K562 (cell line): ENCODE results near the gene PSMG3. TPM values are rescaled to one million over a fixed set of nuclear protein-coding genes. Genes with fewer than 3 reads are reported as not detected.

Experiments used
- AFF1 ChIP-seq, 2 experiments: fragments of 450-650 bp; IDR thresholded peaks; 2 replicates each; pipeline ENCODE4 v1.6.1; 2018; ENCODE audit warnings: mild to moderate bottlenecking in 2 of 2, low read depth in 1 of 2; ENCODE audit not compliant: partially characterized antibody in 2 of 2
- CBX3 ChIP-seq, 2 experiments: IDR thresholded peaks; 1 replicate in 1 of 2; 2 replicates in 1 of 2; pipeline ENCODE4 v1.6.1; 2012; ENCODE audit warnings: inconsistent platforms in 2 of 2, low read length in 2 of 2, borderline replicate concordance in 1 of 2, control low read depth in 1 of 2
- EP400 ChIP-seq: fragments of 450-650 bp; IDR thresholded peaks from 2 replicates; pipeline ENCODE4 v1.6.1; 2017; ENCODE audit warnings: antibody characterized with exemption, mild to moderate bottlenecking, moderate library complexity
- GTF2A2 ChIP-seq: IDR thresholded peaks from 2 replicates; pipeline ENCODE4 v1.6.1; 2016; ENCODE audit warnings: mild to moderate bottlenecking, missing genetic modification characterization, missing compliant biosample characterization
- HDAC1 ChIP-seq, 2 experiments: fragments of 450-650 bp; IDR thresholded peaks; 2 replicates each; pipeline ENCODE4 v1.6.1; 2016 to 2017; ENCODE audit warnings: inconsistent platforms in 1 of 2, mild to moderate bottlenecking in 1 of 2, moderate library complexity in 1 of 2
- HNRNPL ChIP-seq: fragments of 200-400 bp; formaldehyde crosslinking; IDR thresholded peaks from 2 replicates; pipeline ENCODE4 v1.6.1; 2017; ENCODE audit warnings: low read depth, mild to moderate bottlenecking, low read length
- MCM2 ChIP-seq: fragments of 450-650 bp; IDR thresholded peaks from 2 replicates; pipeline ENCODE4 v1.6.1; 2017; ENCODE audit warnings: low read depth, mild to moderate bottlenecking
- NBN ChIP-seq: fragments of 450-650 bp; IDR thresholded peaks from 2 replicates; pipeline ENCODE4 v1.6.1; 2016; ENCODE audit warnings: low read depth, mild to moderate bottlenecking
- RREB1 ChIP-seq: fragments of 250-450 bp; sonication (Bioruptor Pico); IDR thresholded peaks from 2 replicates; pipeline ENCODE4 v1.4.0; 2020
- TAL1 ChIP-seq: fragments of 450-650 bp; IDR thresholded peaks from 2 replicates; pipeline ENCODE4 v1.6.1; 2016; ENCODE audit warnings: mild to moderate bottlenecking
- TRIM28 ChIP-seq: fragments of 450-650 bp; IDR thresholded peaks from 2 replicates; pipeline ENCODE4 v1.6.1; 2017
- VEZF1 ChIP-seq: fragments of 200-800 bp; sonication (Bioruptor generic); IDR thresholded peaks from 2 replicates; pipeline ENCODE4 v1.6.1; 2017; ENCODE audit warnings: missing genetic modification characterization, missing compliant biosample characterization
- polyA plus RNA-seq, 8 experiments: library from polyadenylated mRNA; depleted of rRNA in 4 of 8; stranded (reverse) in 5 of 8; unstranded in 3 of 8; fragments of >200 nt; fragmentation: Nextera tagmentation in 2 of 8; fragmentation: Illumina TruSeq in 1 of 8; extraction: Ambion mirVana in 2 of 8; extraction: Trizol in 1 of 8; gene quantifications; 2 replicates each; pipeline versions ENCODE4 v1.2.1 to v1.2.3, GENCODE V29; 2011 to 2014; ENCODE audit warnings: inconsistent platforms in 1 of 8, missing spikeins in 1 of 8
- total RNA-seq, 7 experiments: library from RNA; depleted of rRNA in 6 of 7; stranded (reverse); fragments of >200 nt in 6 of 7; fragmentation: Illumina TruSeq in 2 of 7; extraction: Trizol in 2 of 7; gene quantifications; 2 replicates each; pipeline versions ENCODE4 v1.2.1 to v1.2.3, GENCODE V29; 2011 to 2021; ENCODE audit warnings: low replicate concordance in 1 of 7

Gene PSMG3
- total and polyA plus RNA-seq, 9 of the 15 experiments (the other 6 are each of a cell fraction or from before 2014, with no cell fraction given) = 34.8 to 122 (median 80.1) TPM

- no peak for TF ChIP-seq RREB1 (CRISPR knock-in tag)
- TF ChIP-seq NBN = no peak
- no peak for TF ChIP-seq GTF2A2 (tag)
- TF ChIP-seq VEZF1 (CRISPR knock-in tag) = peak; percentile 39; the same call in 1 of the 2 replicates
- no peak for TF ChIP-seq HNRNPL
- no peak for TF ChIP-seq CBX3 (IDR thresholded peaks at IDR 0.05; ENCODE audit: borderline replicate concordance in 1 of 2, low read length in 2 of 2)
- TF ChIP-seq MCM2 = no peak
- TF ChIP-seq HDAC1 (IDR thresholded peaks at IDR 0.05) = 0 out of 4 replicates have a peak, but pooled peaks of 1 of the 2 experiments have one; percentile 19
- no peak for TF ChIP-seq AFF1 (IDR thresholded peaks at IDR 0.05; ENCODE audit: low read depth in 1 of 2, partially characterized antibody in 2 of 2)
- no peak for TF ChIP-seq EP400
- no peak for TF ChIP-seq TRIM28
- no peak for TF ChIP-seq TAL1
These were observed 11.5 kb downstream of the PSMG3 start (continued) for GRCh38 chr7:1558181-1558811.
